Breast epithelium (tissue), 3 donors: ENCODE data around the gene KLHL12.

Experiments used
- CTCF ChIP-seq, 3 donors: fragments of 450-650 bp; IDR thresholded peaks; one replicate each; pipeline ENCODE4 v1.5.1; 2016 to 2017; ENCODE audit warnings: antibody characterized with exemption in 3 of 3, mild to moderate bottlenecking in 3 of 3, moderate library complexity in 3 of 3
- POLR2A ChIP-seq: fragments of 450-650 bp; IDR thresholded peaks from one replicate; pipeline ENCODE4 v1.6.1; 2016; ENCODE audit warnings: antibody characterized with exemption, mild to moderate bottlenecking, moderate library complexity

DNA sequence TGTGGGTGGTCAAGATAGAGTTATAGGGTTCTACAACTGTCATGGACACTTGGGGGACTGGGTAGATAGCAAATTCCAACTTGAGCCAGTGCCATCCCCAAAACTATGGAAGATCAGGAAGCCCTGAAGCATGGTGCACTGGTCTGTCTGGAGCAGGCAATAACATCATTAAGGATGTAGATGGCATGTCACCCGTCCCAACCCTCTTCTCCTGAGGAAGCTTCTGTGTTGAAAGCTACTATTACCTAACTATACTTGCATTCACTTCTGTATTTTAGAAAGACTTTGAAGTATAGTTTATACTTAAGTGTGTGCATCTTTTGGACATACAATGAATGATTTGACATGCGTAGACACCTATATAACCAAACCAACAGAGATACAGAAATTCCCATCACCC lies 71.0 kb downstream of the KLHL12 start:
- no peak for TF ChIP-seq CTCF (IDR thresholded peaks at IDR 0.05)
- no peak for TF ChIP-seq POLR2A
